HK-2 (cell line): ENCODE measurements around the gene L3MBTL1.
"Not testable (repeated sequence)": the region's sequence is repeated elsewhere in the genome, so short reads cannot be mapped to it uniquely, and the experiment has no call there.

Source experiments
- DNase-seq: peaks from one replicate; pipeline ENCODE4 v3.0.0-alpha.2; 2018; ENCODE audit not compliant: unreplicated experiment

L3MBTL1 gene

GRCh38 chr20:43507150-43508080, at the start of gene L3MBTL1:
Gene L3MBTL1 (plus strand): TSS chr20:43507697. CDS start chr20:43513504, 5,807 bp downstream.
- peak; percentile 75 for DNase-seq

- no peak for DNase-seq
Measured at GRCh38 chr20:43458422-43458924, 49.0 kb upstream of the L3MBTL1 start.

- DNase-seq, result no peak
Measured at GRCh38 chr20:43459022-43459942, 48.2 kb upstream of the L3MBTL1 start.

- DNase-seq, result no peak
Measured at GRCh38 chr20:43460172-43460829, 47.2 kb upstream of the L3MBTL1 start.

GRCh38 chr20:43460830-43461200, 46.7 kb upstream of the L3MBTL1 start:
- no peak for DNase-seq

- DNase-seq, result no peak
Measured at GRCh38 chr20:43461894-43462659, 45.4 kb upstream of the L3MBTL1 start.

GRCh38 chr20:43462660-43463526, 44.6 kb upstream of the L3MBTL1 start:
- no peak for DNase-seq

- no peak for DNase-seq
Measured at GRCh38 chr20:43463527-43464218, 43.8 kb upstream of the L3MBTL1 start.

GRCh38 chr20:43464219-43464790, 43.2 kb upstream of the L3MBTL1 start:
- no peak for DNase-seq

GRCh38 chr20:43465625-43465943, 41.9 kb upstream of the L3MBTL1 start:
- no peak for DNase-seq

GRCh38 chr20:43467589-43467988, 39.9 kb upstream of the L3MBTL1 start:
- DNase-seq, result no peak

GRCh38 chr20:43472671-43473380, 34.7 kb upstream of the L3MBTL1 start:
- DNase-seq, result no peak

- no peak for DNase-seq
Measured at GRCh38 chr20:43473381-43473704, 34.2 kb upstream of the L3MBTL1 start.

GRCh38 chr20:43477193-43477592, 30.3 kb upstream of the L3MBTL1 start:
- DNase-seq, result no peak

GRCh38 chr20:43477619-43478018, 29.9 kb upstream of the L3MBTL1 start:
- DNase-seq, result no peak

- DNase-seq, result no peak
Measured at GRCh38 chr20:43490038-43490437, 17.5 kb upstream of the L3MBTL1 start.

- DNase-seq, result no peak
Measured at GRCh38 chr20:43492101-43492500, 15.4 kb upstream of the L3MBTL1 start.

- DNase-seq, result no peak
Measured at GRCh38 chr20:43495388-43495787, 12.1 kb upstream of the L3MBTL1 start.

- DNase-seq, result not testable (repeated sequence)
Measured at GRCh38 chr20:43502021-43502420, 5.5 kb upstream of the L3MBTL1 start.
